Naive thymus-derived CD4-positive, alpha-beta T cell (primary cell): ENCODE results near the gene FOXD1. TPM values are rescaled to one million over a fixed set of nuclear protein-coding genes. Genes with fewer than 3 reads are reported as not detected.

ENCODE experiments used
- ATAC-seq: fragments of 150-1000 bp; cut with Tn5 transposase; 2 replicates; pipeline ENCODE4 v1.10.0; 2021; ENCODE audit warnings: mild to moderate bottlenecking, moderate library complexity
- CTCF ChIA-PET: fragments of 350-600 bp; sonication (Branson Sonifier 250); formaldehyde crosslinking; loops from one replicate; lab custom pipeline; 2021; ENCODE audit warnings: antibody characterized with exemption; lab: Charles Lee
- POLR2A ChIA-PET: fragments of 350-600 bp; sonication (Branson Sonifier 250); formaldehyde crosslinking; loops from one replicate; lab custom pipeline; 2021; ENCODE audit warnings: antibody characterized with exemption, inconsistent platforms; lab: Charles Lee
- DNase-seq, 9 donors: peaks; one replicate each; pipeline versions ENCODE4 v3.0.0 to v3.0.0-alpha.2; 2020 to 2022; ENCODE audit warnings: mixed read lengths in 1 of 9
- H3K27ac ChIP-seq: one replicate; pipeline ENCODE4 v1.7.0; 2013; ENCODE audit warnings: mild to moderate bottlenecking, low read depth, low read length, moderate library complexity
- H3K27me3 ChIP-seq, 2 donors: one replicate each; pipeline ENCODE4 v1.7.0; 2013; ENCODE audit warnings: low read length in 2 of 2, mild to moderate bottlenecking in 2 of 2, moderate library complexity in 2 of 2; ENCODE audit not compliant: control insufficient read depth in 2 of 2, insufficient read depth in 2 of 2
- H3K36me3 ChIP-seq, 3 experiments: 1 replicate in 2 of 3; 2 replicates in 1 of 3; pipeline ENCODE4 v1.7.0; 2013; ENCODE audit warnings: low read length in 3 of 3, mild to moderate bottlenecking in 3 of 3, moderate library complexity in 1 of 3; ENCODE audit not compliant: insufficient read depth in 3 of 3, control insufficient read depth in 2 of 3
- H3K4me1 ChIP-seq, 2 donors: one replicate each; pipeline ENCODE4 v1.7.0; 2013; ENCODE audit warnings: low read length in 2 of 2, mild to moderate bottlenecking in 2 of 2, moderate library complexity in 1 of 2; ENCODE audit not compliant: control insufficient read depth in 2 of 2, insufficient read depth in 2 of 2
- H3K4me3 ChIP-seq: 2 replicates; pipeline ENCODE4 v1.7.0; 2013; ENCODE audit warnings: mild to moderate bottlenecking, low read length
- H3K9me3 ChIP-seq, 3 experiments: 1 replicate in 2 of 3; 2 replicates in 1 of 3; pipeline ENCODE4 v1.7.0; 2013; ENCODE audit warnings: low read length in 3 of 3; ENCODE audit not compliant: control insufficient read depth in 2 of 3
- H3K27ac Mint-ChIP-seq, 9 donors: one replicate each; pipeline ENCODE4 v1.8.0; 2020 to 2022; ENCODE audit warnings: mixed read lengths in 9 of 9, mild to moderate bottlenecking in 8 of 9, moderate library complexity in 5 of 9, inconsistent platforms in 2 of 9
- H3K27me3 Mint-ChIP-seq, 5 donors: one replicate each; pipeline ENCODE4 v1.8.0; 2021 to 2022; ENCODE audit warnings: mixed read lengths in 5 of 5, mild to moderate bottlenecking in 1 of 5
- H3K36me3 Mint-ChIP-seq, 5 donors: one replicate each; pipeline ENCODE4 v1.8.0; 2020 to 2022; ENCODE audit warnings: mixed read lengths in 5 of 5, mild to moderate bottlenecking in 3 of 5, inconsistent platforms in 1 of 5
- H3K4me1 Mint-ChIP-seq, 7 donors: one replicate each; pipeline ENCODE4 v1.8.0; 2020 to 2022; ENCODE audit warnings: mixed read lengths in 7 of 7, mild to moderate bottlenecking in 3 of 7, inconsistent platforms in 1 of 7
- H3K4me3 Mint-ChIP-seq, 10 donors: one replicate each; pipeline ENCODE4 v1.8.0; 2020 to 2022; ENCODE audit warnings: mild to moderate bottlenecking in 10 of 10, mixed read lengths in 10 of 10, moderate library complexity in 6 of 10, inconsistent platforms in 2 of 10
- H3K9me3 Mint-ChIP-seq, 11 donors: one replicate each; pipeline ENCODE4 v1.8.0; 2020 to 2022; ENCODE audit warnings: mixed read lengths in 11 of 11, mild to moderate bottlenecking in 4 of 11, inconsistent platforms in 1 of 11, moderate library complexity in 1 of 11
- intact Hi-C, 2 donors: fragments of 100-400 bp; cut with micrococcal nuclease; formaldehyde crosslinking; loops; one replicate each; pipeline ENCODE4 v1.15.1; 2023
- polyA plus RNA-seq, 2 donors: library from polyadenylated mRNA; unstranded; fragments of 300-500 nt; fragmentation: Illumina TruSeq; gene quantifications; one replicate each; pipeline ENCODE4 v1.2.3, GENCODE V29; 2021
- total RNA-seq, 6 experiments: library from RNA in 5 of 6; stranded (reverse) in 5 of 6; gene quantifications; 1 replicate in 5 of 6; 2 replicates in 1 of 6; pipeline ENCODE4 v1.2.3 and lab custom pipeline; 2021 to 2026

FOXD1 gene
- total and polyA plus RNA-seq, 7 experiments from 2014 or later = 0.16 to 0.32 TPM; not detected in 5

GRCh38 chr5:73419117-73419464, 29.5 kb downstream of the FOXD1 start:
- Mint-ChIP-seq H3K4me3 (peak overlapping the region in 7 of 10 donors; percentile 7 to 56 (median 46)), H3K27me3 (peaks cover 82 to 94% (median 90%) of the 10 kb centered on the region in 5 donors), H3K9me3 (peaks cover 0 to 15% (median 3%) of the 10 kb centered on the region in 11 donors), H3K36me3 (peaks cover 0 to 5% (median 0%) of the 10 kb centered on the region in 5 donors), H3K27ac (peak overlapping the region in 2 of 9 donors; percentile 18 to 43), H3K4me1 (peaks cover 3 to 18% (median 14%) of the 10 kb centered on the region in 7 donors)
- intact Hi-C loops = loop anchor here in 1 of 2 donors (5.0 kb wide), 1 partner anchor 33 kb away; no protein-coding TSS in a partner anchor
- no peak overlapping the region for H3K4me3 ChIP-seq
- H3K36me3 ChIP-seq = no peaks in the 10 kb centered on the region
- no peak overlapping the region for H3K27ac ChIP-seq
- ATAC-seq (no peak), DNase-seq (no peak)
- POLR2A ChIA-PET = no interaction called here
- peaks cover 3 to 8% of the 10 kb centered on the region in 2 donors for H3K4me1 ChIP-seq
- CTCF ChIA-PET = no interaction called here
- H3K27me3 ChIP-seq = peaks cover 20 to 24% of the 10 kb centered on the region in 2 donors
- H3K9me3 ChIP-seq = no peaks in the 10 kb centered on the region

GRCh38 chr5:73418244-73418691, 30.3 kb downstream of the FOXD1 start:
- Mint-ChIP-seq H3K4me1 (peaks cover 3 to 18% (median 14%) of the 10 kb centered on the region in 7 donors), H3K27ac (no peak overlapping the region), H3K4me3 (no peak overlapping the region), H3K9me3 (peaks cover 0 to 20% (median 5%) of the 10 kb centered on the region in 11 donors), H3K36me3 (peaks cover 0 to 5% (median 0%) of the 10 kb centered on the region in 5 donors), H3K27me3 (peaks cover 86 to 95% (median 89%) of the 10 kb centered on the region in 5 donors)
- peaks cover 3 to 8% of the 10 kb centered on the region in 2 donors for H3K4me1 ChIP-seq
- DNase-seq (no peak), ATAC-seq (no peak)
- H3K4me3 ChIP-seq = no peak overlapping the region
- intact Hi-C loops = loop anchor here in 1 of 2 donors (5.0 kb wide), 1 partner anchor 34 kb away; no protein-coding TSS in a partner anchor
- H3K9me3 ChIP-seq = no peaks in the 10 kb centered on the region
- POLR2A ChIA-PET = no interaction called here
- H3K27me3 ChIP-seq = peaks cover 20 to 22% of the 10 kb centered on the region in 2 donors
- CTCF ChIA-PET = no interaction called here
- no peaks in the 10 kb centered on the region for H3K36me3 ChIP-seq
- H3K27ac ChIP-seq = no peak overlapping the region

GRCh38 chr5:73417303-73418034, 31.1 kb downstream of the FOXD1 start:
- CTCF ChIA-PET = no interaction called here

GRCh38 chr5:73415617-73416016, 33.0 kb downstream of the FOXD1 start:
- ChIA-PET CTCF (no interaction called here), POLR2A (no interaction called here)
- Histone ChIP-seq H3K4me3 (no peak overlapping the region), H3K4me1 (peaks cover 3 to 8% of the 10 kb centered on the region in 2 donors), H3K27me3 (peaks cover 16 to 23% of the 10 kb centered on the region in 2 donors), H3K36me3 (no peaks in the 10 kb centered on the region), H3K27ac (no peak overlapping the region), H3K9me3 (no peaks in the 10 kb centered on the region)
- intact Hi-C loops = loop anchor here in 1 of 2 donors (5.0 kb wide), 1 partner anchor 37 kb away; no protein-coding TSS in a partner anchor
- H3K27ac Mint-ChIP-seq = no peak overlapping the region
- H3K27me3 Mint-ChIP-seq = peaks cover 71 to 86% (median 79%) of the 10 kb centered on the region in 5 donors
- no peak overlapping the region for H3K4me3 Mint-ChIP-seq
- H3K36me3 Mint-ChIP-seq = peaks cover 0 to 4% (median 0%) of the 10 kb centered on the region in 5 donors
- peaks cover 0 to 20% (median 3%) of the 10 kb centered on the region in 11 donors for H3K9me3 Mint-ChIP-seq
- DNase-seq (no peak), ATAC-seq (no peak)
- peaks cover 3 to 18% (median 13%) of the 10 kb centered on the region in 7 donors for H3K4me1 Mint-ChIP-seq

More at GRCh38 chr5:73417303-73418034, 31.1 kb downstream of the FOXD1 start:
- peaks cover 3 to 18% (median 14%) of the 10 kb centered on the region in 7 donors for H3K4me1 Mint-ChIP-seq
- no peak overlapping the region for H3K27ac ChIP-seq
- H3K27ac Mint-ChIP-seq = no peak overlapping the region
- H3K27me3 Mint-ChIP-seq = peaks cover 87 to 95% (median 91%) of the 10 kb centered on the region in 5 donors
- intact Hi-C loops = loop anchor here in 1 of 2 donors (5.0 kb wide), 1 partner anchor 35 kb away; no protein-coding TSS in a partner anchor
- no peak overlapping the region for H3K4me3 Mint-ChIP-seq
- peaks cover 3 to 8% of the 10 kb centered on the region in 2 donors for H3K4me1 ChIP-seq
- H3K9me3 ChIP-seq = no peaks in the 10 kb centered on the region
- H3K36me3 ChIP-seq = no peaks in the 10 kb centered on the region
- peaks cover 0 to 5% (median 0%) of the 10 kb centered on the region in 5 donors for H3K36me3 Mint-ChIP-seq
- POLR2A ChIA-PET = no interaction called here
- peaks cover 0 to 23% (median 5%) of the 10 kb centered on the region in 11 donors for H3K9me3 Mint-ChIP-seq
- no peak overlapping the region for H3K4me3 ChIP-seq
- ATAC-seq (no peak), DNase-seq (no peak)
- H3K27me3 ChIP-seq = peaks cover 22 to 26% of the 10 kb centered on the region in 2 donors

- H3K4me1 Mint-ChIP-seq = peaks cover 0 to 13% (median 8%) of the 10 kb centered on the region in 7 donors
- Histone ChIP-seq H3K36me3 (no peaks in the 10 kb centered on the region), H3K27ac (no peak overlapping the region), H3K4me1 (peaks cover 3 to 6% of the 10 kb centered on the region in 2 donors), H3K27me3 (peaks cover 11 to 19% of the 10 kb centered on the region in 2 donors), H3K9me3 (no peaks in the 10 kb centered on the region), H3K4me3 (no peak overlapping the region)
- no peaks in the 10 kb centered on the region for H3K36me3 Mint-ChIP-seq
- peaks cover 0 to 15% (median 2%) of the 10 kb centered on the region in 11 donors for H3K9me3 Mint-ChIP-seq
- CTCF ChIA-PET = interaction anchor here (0.6 kb wide), 1 partner anchor 214 kb away, joined by 3 read pairs; no protein-coding TSS in a partner anchor
- no peak overlapping the region for H3K4me3 Mint-ChIP-seq
- DNase-seq = no peak
- POLR2A ChIA-PET = no interaction called here
- intact Hi-C loops = loop anchor here in 1 of 2 donors (5.0 kb wide), 1 partner anchor 37 kb away; no protein-coding TSS in a partner anchor
- H3K27ac Mint-ChIP-seq = no peak overlapping the region
- no peak for ATAC-seq
- peaks cover 68 to 86% (median 75%) of the 10 kb centered on the region in 5 donors for H3K27me3 Mint-ChIP-seq
Measured at GRCh38 chr5:73415171-73415570, 33.4 kb downstream of the FOXD1 start.

GRCh38 chr5:73412597-73412988, 36.0 kb downstream of the FOXD1 start:
- DNase-seq (no peak), ATAC-seq (no peak)
- Histone ChIP-seq H3K4me1 (no peaks in the 10 kb centered on the region), H3K36me3 (no peaks in the 10 kb centered on the region), H3K27ac (no peak overlapping the region), H3K27me3 (peaks cover 2 to 6% of the 10 kb centered on the region in 2 donors), H3K9me3 (no peaks in the 10 kb centered on the region), H3K4me3 (no peak overlapping the region)
- H3K27me3 Mint-ChIP-seq = peaks cover 57 to 74% (median 61%) of the 10 kb centered on the region in 5 donors
- peaks cover 0 to 2% (median 0%) of the 10 kb centered on the region in 7 donors for H3K4me1 Mint-ChIP-seq
- CTCF ChIA-PET = no interaction called here
- intact Hi-C loops = no loop called here
- no peaks in the 10 kb centered on the region for H3K36me3 Mint-ChIP-seq
- POLR2A ChIA-PET = no interaction called here
- no peak overlapping the region for H3K27ac Mint-ChIP-seq
- no peak overlapping the region for H3K4me3 Mint-ChIP-seq
- H3K9me3 Mint-ChIP-seq = peaks cover 0 to 13% (median 2%) of the 10 kb centered on the region in 11 donors
